SU-DHL-6 (cell line): Measurements from ENCODE around the gene COX19.

Source experiments
- H2AFZ ChIP-seq: fragments of 200-600 bp; sonication (generic); 2 replicates; pipeline ENCODE4 v1.6.1; 2014; ENCODE audit warnings: low read depth, mild to moderate bottlenecking, moderate library complexity, mixed read lengths, antibody characterized with exemption, low read length; ENCODE audit not compliant: severe bottlenecking
- H3F3A ChIP-seq: fragments of 200-600 bp; shearing (Covaris generic); 2 replicates; pipeline ENCODE4 v1.6.0; 2016; ENCODE audit warnings: antibody characterized with exemption, mild to moderate bottlenecking; ENCODE audit not compliant: insufficient read depth
- H3K27ac ChIP-seq: fragments of 200-600 bp; sonication (generic); 2 replicates; pipeline ENCODE4 v1.5.1; 2016; ENCODE audit warnings: low read depth, mild to moderate bottlenecking, low read length, moderate library complexity, mixed read lengths
- H3K27me3 ChIP-seq: fragments of 200-600 bp; sonication (generic), shearing (Covaris generic); 2 replicates; pipeline ENCODE4 v1.6.0; 2014; ENCODE audit warnings: mild to moderate bottlenecking, low read length
- H3K36me3 ChIP-seq: fragments of 200-600 bp; sonication (generic); 2 replicates; pipeline ENCODE4 v1.6.1; 2014; ENCODE audit warnings: mild to moderate bottlenecking, low read length, mixed read lengths
- H3K4me2 ChIP-seq: fragments of 300-600, 200-600 bp; shearing (Covaris generic), sonication (generic); 2 replicates; pipeline ENCODE4 v1.6.0; 2014; ENCODE audit warnings: low read length, low read depth, mild to moderate bottlenecking; ENCODE audit not compliant: poor library complexity, severe bottlenecking
- H3K4me3 ChIP-seq: fragments of 200-600 bp; sonication (generic); 2 replicates; pipeline ENCODE4 v1.5.1; 2014; ENCODE audit warnings: antibody characterized with exemption, low read length, mild to moderate bottlenecking, mixed read lengths; ENCODE audit not compliant: insufficient read depth, poor library complexity, severe bottlenecking
- H3K79me2 ChIP-seq: fragments of 200-600 bp; sonication (generic); 2 replicates; pipeline ENCODE4 v1.6.1; 2014; ENCODE audit warnings: mild to moderate bottlenecking, low read length, moderate library complexity; ENCODE audit not compliant: insufficient read depth
- H3K9ac ChIP-seq: fragments of 200-600 bp; sonication (generic); 2 replicates; pipeline ENCODE4 v1.7.0; 2014; ENCODE audit warnings: mild to moderate bottlenecking, low read length
- H3K9me2 ChIP-seq: fragments of 200-600 bp; sonication (generic); replicated peaks from 2 replicates; pipeline ENCODE4 v1.6.1; 2014; ENCODE audit warnings: low read length; ENCODE audit not compliant: insufficient read depth
- H3K9me3 ChIP-seq: fragments of 200-600 bp; sonication (generic); 2 replicates; pipeline ENCODE4 v1.6.1; 2014; ENCODE audit warnings: low read length, mixed read lengths; ENCODE audit not compliant: insufficient read depth
- H4K20me1 ChIP-seq: fragments of 200-600 bp; sonication (generic); 2 replicates; pipeline ENCODE4 v1.6.1; 2014; ENCODE audit warnings: low read depth, mild to moderate bottlenecking, antibody characterized with exemption, low read length, moderate library complexity, mixed read lengths
- EZH2phosphoT487 ChIP-seq: fragments of 200-600 bp; sonication (generic), shearing (Covaris generic); conservative IDR thresholded peaks from 2 replicates; pipeline ENCODE4 v1.6.1; 2018; ENCODE audit warnings: mild to moderate bottlenecking, antibody characterized with exemption, low read length, moderate library complexity, mixed read lengths
- TF ChIP-seq, protein P1 (sequence below): fragments of 200-600 bp; sonication (generic); IDR thresholded peaks from one replicate; pipeline ENCODE4 v1.5.1; 2017; ENCODE audit warnings: antibody characterized with exemption, mild to moderate bottlenecking, low read length, moderate library complexity; ENCODE audit not compliant: insufficient read depth, poor library complexity, severe bottlenecking

The COX19 gene

DNA sequence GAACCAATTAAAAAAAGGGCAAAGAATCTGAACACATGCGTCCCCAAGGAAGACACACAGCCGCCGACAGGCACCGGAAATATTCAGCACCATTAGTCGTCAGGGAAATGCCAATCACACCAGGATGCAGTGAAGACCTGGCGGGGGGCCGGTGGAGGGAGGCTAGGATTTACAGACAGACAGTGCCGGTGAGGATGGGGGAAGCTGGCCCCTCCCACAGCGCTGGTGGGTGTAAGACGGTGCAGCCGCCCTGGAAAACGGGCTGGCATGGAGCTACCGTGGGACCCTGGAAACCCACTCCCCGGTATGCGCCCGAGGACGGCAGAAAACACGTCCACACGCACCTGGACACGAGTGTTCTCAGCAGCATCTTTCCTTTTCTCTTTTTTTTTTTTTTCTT is 16.1 kb downstream of the COX19 start:
- Histone ChIP-seq H3K4me2 (no peak overlapping the region), H4K20me1 (no peaks in the 10 kb centered on the region), H3K9me2 (no peaks in the 10 kb centered on the region), H3K27me3 (no peaks in the 10 kb centered on the region), H3F3A (no peaks in the 10 kb centered on the region), H3K9me3 (no peaks in the 10 kb centered on the region), H3K4me3 (no peak overlapping the region), H3K27ac (no peak overlapping the region), H2AFZ (no peak overlapping the region), H3K36me3 (no peaks in the 10 kb centered on the region), H3K9ac (no peak overlapping the region), H3K79me2 (no peaks in the 10 kb centered on the region)
- TF ChIP-seq, protein P1, sequence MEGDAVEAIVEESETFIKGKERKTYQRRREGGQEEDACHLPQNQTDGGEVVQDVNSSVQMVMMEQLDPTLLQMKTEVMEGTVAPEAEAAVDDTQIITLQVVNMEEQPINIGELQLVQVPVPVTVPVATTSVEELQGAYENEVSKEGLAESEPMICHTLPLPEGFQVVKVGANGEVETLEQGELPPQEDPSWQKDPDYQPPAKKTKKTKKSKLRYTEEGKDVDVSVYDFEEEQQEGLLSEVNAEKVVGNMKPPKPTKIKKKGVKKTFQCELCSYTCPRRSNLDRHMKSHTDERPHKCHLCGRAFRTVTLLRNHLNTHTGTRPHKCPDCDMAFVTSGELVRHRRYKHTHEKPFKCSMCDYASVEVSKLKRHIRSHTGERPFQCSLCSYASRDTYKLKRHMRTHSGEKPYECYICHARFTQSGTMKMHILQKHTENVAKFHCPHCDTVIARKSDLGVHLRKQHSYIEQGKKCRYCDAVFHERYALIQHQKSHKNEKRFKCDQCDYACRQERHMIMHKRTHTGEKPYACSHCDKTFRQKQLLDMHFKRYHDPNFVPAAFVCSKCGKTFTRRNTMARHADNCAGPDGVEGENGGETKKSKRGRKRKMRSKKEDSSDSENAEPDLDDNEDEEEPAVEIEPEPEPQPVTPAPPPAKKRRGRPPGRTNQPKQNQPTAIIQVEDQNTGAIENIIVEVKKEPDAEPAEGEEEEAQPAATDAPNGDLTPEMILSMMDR = no peak
- TF ChIP-seq EZH2phosphoT487 = no peak

DNA sequence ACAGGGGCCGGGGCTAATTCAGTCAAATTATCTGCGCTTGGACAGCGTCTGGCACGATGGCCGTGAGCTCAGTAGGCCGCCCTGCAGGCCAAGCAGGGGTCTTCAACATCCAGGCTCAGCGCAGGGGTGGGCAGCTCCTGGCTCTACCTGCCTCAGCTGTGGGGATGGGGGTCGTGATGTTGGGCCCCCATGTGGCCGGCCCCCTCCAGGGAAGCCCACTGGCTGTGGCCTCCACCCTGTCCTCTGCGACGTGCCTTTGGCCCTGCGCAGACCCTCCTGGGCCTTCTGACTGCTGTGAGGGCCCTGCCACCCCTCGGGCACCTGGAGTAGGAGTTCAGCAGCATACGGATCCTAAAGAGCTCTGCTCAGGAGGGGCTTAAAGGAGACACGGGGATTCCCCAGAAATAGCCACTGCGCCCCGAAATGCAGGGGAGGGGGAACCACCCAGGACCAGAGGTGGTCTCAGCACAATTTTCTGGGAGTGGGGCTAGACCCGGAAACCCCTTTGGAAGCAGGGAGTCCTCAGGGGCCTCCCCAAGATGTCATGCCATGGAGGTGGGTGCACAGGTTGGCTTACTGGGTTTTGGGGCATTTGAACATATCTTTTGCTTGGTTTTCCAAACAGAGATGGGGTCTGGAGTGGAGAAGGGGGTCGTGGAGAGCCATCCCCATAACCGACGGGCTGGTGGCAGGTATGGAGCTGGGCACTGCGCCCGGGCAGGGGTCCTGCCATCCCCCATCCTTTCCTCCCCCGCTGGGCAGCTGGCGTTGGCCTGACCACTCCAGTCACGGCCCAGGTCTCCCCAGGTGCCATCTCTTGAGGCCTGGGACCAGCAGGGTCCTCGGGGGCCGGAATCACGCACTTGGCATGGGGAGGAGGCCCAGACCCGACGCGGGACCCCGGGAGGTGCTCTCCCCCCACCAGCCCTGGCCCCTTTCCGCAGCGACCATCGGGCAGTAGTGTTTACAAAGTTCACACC is 16.8 kb downstream of the COX19 start:
- TF ChIP-seq, protein P1 = no peak
- no peak for TF ChIP-seq EZH2phosphoT487
- H3K79me2 ChIP-seq = no peaks in the 10 kb centered on the region
- H3K9me3 ChIP-seq = no peaks in the 10 kb centered on the region
- no peak overlapping the region for H2AFZ ChIP-seq
- H3K4me2 ChIP-seq = no peak overlapping the region
- no peaks in the 10 kb centered on the region for H3K9me2 ChIP-seq
- H3F3A ChIP-seq = no peaks in the 10 kb centered on the region
- H3K36me3 ChIP-seq = no peaks in the 10 kb centered on the region
- no peaks in the 10 kb centered on the region for H3K27me3 ChIP-seq
- H3K4me3 ChIP-seq = no peak overlapping the region
- H3K27ac ChIP-seq = no peak overlapping the region
- H3K9ac ChIP-seq = no peak overlapping the region
- H4K20me1 ChIP-seq = no peaks in the 10 kb centered on the region

DNA sequence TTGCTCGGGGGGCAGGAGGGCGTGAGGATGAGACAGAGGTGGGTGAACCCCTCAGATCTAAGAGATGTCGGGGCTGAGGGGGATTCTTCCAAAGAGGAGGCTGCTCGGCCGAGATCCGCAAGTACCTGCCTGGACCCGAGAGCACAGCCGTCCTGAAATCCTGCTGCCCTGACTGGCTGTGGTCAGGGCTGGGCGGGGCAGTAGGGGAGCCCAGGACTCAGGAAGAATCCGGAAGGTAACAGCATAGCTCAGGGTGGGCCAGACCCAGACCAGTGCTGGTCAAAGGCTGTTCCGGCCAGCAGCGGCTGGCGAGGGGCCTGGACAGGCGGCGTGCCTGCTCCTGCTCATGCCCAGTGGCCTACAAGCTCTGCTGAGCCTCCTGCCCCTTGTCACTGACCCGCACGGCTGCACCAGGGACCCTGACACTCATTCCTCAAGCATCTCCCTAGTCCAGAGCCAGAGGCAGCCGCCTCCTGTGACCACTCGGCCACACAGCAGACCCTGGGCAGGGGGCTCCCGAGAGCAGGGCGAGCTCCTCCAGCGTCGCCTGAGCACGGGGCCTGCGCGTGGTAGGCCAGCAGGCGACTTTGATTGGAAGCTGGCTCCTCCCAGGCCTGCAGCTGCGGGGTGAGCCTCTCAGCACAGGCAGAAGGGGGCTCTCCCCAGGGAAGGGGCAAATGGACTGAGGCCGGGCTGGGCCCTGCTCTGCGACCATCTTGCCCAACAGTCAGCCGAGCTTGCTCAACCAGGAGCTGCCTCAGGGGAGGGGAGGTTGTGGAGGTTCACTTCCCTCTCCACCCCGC is 17.7 kb downstream of the COX19 start:
- Histone ChIP-seq H3K79me2 (no peaks in the 10 kb centered on the region), H3K4me2 (no peak overlapping the region), H3K36me3 (no peaks in the 10 kb centered on the region), H3F3A (no peaks in the 10 kb centered on the region), H4K20me1 (no peaks in the 10 kb centered on the region), H3K4me3 (no peak overlapping the region), H3K9me3 (no peaks in the 10 kb centered on the region), H3K27ac (no peak overlapping the region), H3K9me2 (no peaks in the 10 kb centered on the region), H3K27me3 (no peaks in the 10 kb centered on the region), H3K9ac (no peak overlapping the region), H2AFZ (no peak overlapping the region)
- no peak for TF ChIP-seq EZH2phosphoT487
- TF ChIP-seq, protein P1 = no peak
